22Rv1 (cell line): ENCODE data around the gene DPY19L1.
"Not testable (repeated sequence)": the region's sequence is repeated elsewhere in the genome, so short reads cannot be mapped to it uniquely, and the experiment has no call there.

ENCODE experiments used
- H3K27ac ChIP-seq: fragments of 450-650 bp; 2 replicates; pipeline ENCODE4 v1.5.1; 2017
- ZFX ChIP-seq: fragments of 450-650 bp; IDR thresholded peaks from 2 replicates; pipeline ENCODE4 v1.6.1; 2017; ENCODE audit warnings: antibody characterized with exemption, borderline replicate concordance
- TF ChIP-seq, protein P1 (sequence below): fragments of 450-650 bp; IDR thresholded peaks from 2 replicates; pipeline ENCODE4 v1.5.1; 2017; ENCODE audit warnings: mild to moderate bottlenecking

Gene DPY19L1

GRCh38 chr7:34973400-34973760 is 63.9 kb downstream of the DPY19L1 start:
- no peak overlapping the region for H3K27ac ChIP-seq
- TF ChIP-seq ZFX = no peak
- TF ChIP-seq, protein P1, sequence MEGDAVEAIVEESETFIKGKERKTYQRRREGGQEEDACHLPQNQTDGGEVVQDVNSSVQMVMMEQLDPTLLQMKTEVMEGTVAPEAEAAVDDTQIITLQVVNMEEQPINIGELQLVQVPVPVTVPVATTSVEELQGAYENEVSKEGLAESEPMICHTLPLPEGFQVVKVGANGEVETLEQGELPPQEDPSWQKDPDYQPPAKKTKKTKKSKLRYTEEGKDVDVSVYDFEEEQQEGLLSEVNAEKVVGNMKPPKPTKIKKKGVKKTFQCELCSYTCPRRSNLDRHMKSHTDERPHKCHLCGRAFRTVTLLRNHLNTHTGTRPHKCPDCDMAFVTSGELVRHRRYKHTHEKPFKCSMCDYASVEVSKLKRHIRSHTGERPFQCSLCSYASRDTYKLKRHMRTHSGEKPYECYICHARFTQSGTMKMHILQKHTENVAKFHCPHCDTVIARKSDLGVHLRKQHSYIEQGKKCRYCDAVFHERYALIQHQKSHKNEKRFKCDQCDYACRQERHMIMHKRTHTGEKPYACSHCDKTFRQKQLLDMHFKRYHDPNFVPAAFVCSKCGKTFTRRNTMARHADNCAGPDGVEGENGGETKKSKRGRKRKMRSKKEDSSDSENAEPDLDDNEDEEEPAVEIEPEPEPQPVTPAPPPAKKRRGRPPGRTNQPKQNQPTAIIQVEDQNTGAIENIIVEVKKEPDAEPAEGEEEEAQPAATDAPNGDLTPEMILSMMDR = no peak

GRCh38 chr7:34972739-34973399 is 64.4 kb downstream of the DPY19L1 start:
- not testable (repeated sequence) for H3K27ac ChIP-seq

- H3K27ac ChIP-seq = not testable (repeated sequence)
These were observed 69.5 kb downstream of the DPY19L1 start for GRCh38 chr7:34967818-34968217.

GRCh38 chr7:34966504-34966903 is 70.8 kb downstream of the DPY19L1 start:
- H3K27ac ChIP-seq = not testable (repeated sequence)

- H3K27ac ChIP-seq = no peak overlapping the region
- TF ChIP-seq, protein P1 = no peak
- TF ChIP-seq ZFX = no peak
These were observed 79.3 kb downstream of the DPY19L1 start for GRCh38 chr7:34958021-34958420.

- TF ChIP-seq ZFX = no peak
- TF ChIP-seq, protein P1 = no peak
- no peak overlapping the region for H3K27ac ChIP-seq
These were observed 84.5 kb downstream of the DPY19L1 start for GRCh38 chr7:34952822-34953221.

DNA sequence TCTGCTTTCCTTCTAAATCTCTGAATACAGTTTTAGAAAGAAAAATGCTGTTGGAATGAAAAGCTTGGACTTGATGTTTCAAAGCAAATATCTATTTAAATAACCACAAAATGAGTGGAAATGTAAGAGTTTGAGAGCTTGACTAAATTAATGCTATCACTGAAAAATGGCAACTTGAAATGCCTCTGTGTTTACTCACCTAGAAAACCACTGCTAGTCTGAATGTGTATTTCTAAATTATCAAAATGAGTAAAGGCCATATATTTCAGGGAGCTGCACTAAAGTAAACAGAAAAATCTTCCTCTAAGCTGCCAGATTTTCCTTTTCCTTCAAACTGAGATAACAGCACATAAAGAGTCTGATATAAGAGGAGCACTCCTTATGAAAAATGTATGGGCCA is 87.9 kb downstream of the DPY19L1 start:
- H3K27ac ChIP-seq = no peak overlapping the region
- no peak for TF ChIP-seq ZFX
- TF ChIP-seq, protein P1 = no peak

DNA sequence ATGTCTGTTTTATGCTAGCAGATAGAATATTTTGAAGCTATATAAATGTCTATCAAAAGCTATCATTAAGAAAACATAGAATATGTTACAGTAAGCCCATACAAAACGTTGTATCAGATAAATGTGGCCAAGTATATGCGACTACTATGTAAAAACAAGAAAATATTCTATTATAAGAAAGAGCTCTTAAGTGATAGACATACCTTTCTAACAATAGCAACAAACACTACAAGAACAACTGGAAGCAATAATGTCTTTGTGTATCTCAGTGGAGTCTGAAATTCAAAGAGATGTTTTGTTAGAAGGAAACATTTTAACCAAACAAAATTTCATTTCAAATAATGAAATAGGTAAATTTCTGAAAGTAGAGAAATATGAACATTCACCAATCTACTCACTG is 89.9 kb downstream of the DPY19L1 start:
- not testable (repeated sequence) for H3K27ac ChIP-seq

DNA sequence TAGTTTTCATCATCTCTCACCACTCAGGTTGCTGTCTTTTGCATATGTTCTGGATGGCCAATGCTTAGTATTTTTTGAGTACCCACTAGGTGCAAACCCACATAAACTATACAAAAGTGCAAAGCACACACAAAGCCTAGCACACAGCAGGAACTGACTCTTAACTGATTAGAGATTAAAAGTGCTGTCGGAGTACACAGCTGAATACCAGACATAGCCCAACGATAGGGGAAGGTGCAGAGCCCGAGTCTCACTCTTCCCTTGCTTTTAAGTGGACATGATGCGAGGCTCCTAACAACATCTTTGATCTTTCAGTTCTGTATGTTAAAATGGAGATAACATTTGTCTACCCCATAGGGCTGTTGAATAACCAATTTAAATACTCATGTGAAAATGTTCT is 90.8 kb downstream of the DPY19L1 start:
- TF ChIP-seq, protein P1 = no peak
- TF ChIP-seq ZFX = no peak
- H3K27ac ChIP-seq = no peak overlapping the region

- not testable (repeated sequence) for H3K27ac ChIP-seq
These were observed 91.3 kb downstream of the DPY19L1 start for GRCh38 chr7:34945894-34946477.
